Measurements from ENCODE around the gene ZFHX2.
"Not testable (repeated sequence)": the region's sequence is repeated elsewhere in the genome, so short reads cannot be mapped to it uniquely, and the experiment has no call there.

Gene ZFHX2

GRCh38 chr14:23551266-23552028, at the start of gene ZFHX2:
ZFHX2 (minus strand) TSS chr14:23551765; CDS start chr14:23535325, 16,440 bp downstream.
- in situ Hi-C loops (cut with HindIII; ENCODE audit: low pct_ligation_motif_present, low pct_unique_long_range_greater_than_20kb, low sequenced_read_pairs): no loop called here
- peak; percentile 71 for DNase-seq

- no peak for DNase-seq
- in situ Hi-C loops (cut with HindIII; ENCODE audit: low pct_ligation_motif_present, low pct_unique_long_range_greater_than_20kb, low sequenced_read_pairs): no loop called here
Observed at GRCh38 chr14:23600806-23601205, 49.2 kb upstream of the ZFHX2 start.

- in situ Hi-C loops (cut with HindIII; ENCODE audit: low pct_ligation_motif_present, low pct_unique_long_range_greater_than_20kb, low sequenced_read_pairs): no loop called here
- no peak for DNase-seq
Observed at GRCh38 chr14:23600322-23600707, 48.8 kb upstream of the ZFHX2 start.

- DNase-seq; in situ Hi-C loops (cut with HindIII; ENCODE audit: low pct_ligation_motif_present, low pct_unique_long_range_greater_than_20kb, low sequenced_read_pairs): not testable (repeated sequence)
Observed at GRCh38 chr14:23594191-23594590, 42.6 kb upstream of the ZFHX2 start.

- in situ Hi-C loops (cut with HindIII; ENCODE audit: low pct_ligation_motif_present, low pct_unique_long_range_greater_than_20kb, low sequenced_read_pairs): no loop called here
- no peak for DNase-seq
Observed at GRCh38 chr14:23590198-23590597, 38.6 kb upstream of the ZFHX2 start.

- DNase-seq: no peak
- in situ Hi-C loops (cut with HindIII; ENCODE audit: low pct_ligation_motif_present, low pct_unique_long_range_greater_than_20kb, low sequenced_read_pairs): no loop called here
Observed at GRCh38 chr14:23589606-23590005, 38.0 kb upstream of the ZFHX2 start.

GRCh38 chr14:23588884-23589598, 37.5 kb upstream of the ZFHX2 start:
- in situ Hi-C loops (cut with HindIII; ENCODE audit: low pct_ligation_motif_present, low pct_unique_long_range_greater_than_20kb, low sequenced_read_pairs): no loop called here
- peak; percentile 82 for DNase-seq

- DNase-seq; in situ Hi-C loops (cut with HindIII; ENCODE audit: low pct_ligation_motif_present, low pct_unique_long_range_greater_than_20kb, low sequenced_read_pairs): not testable (repeated sequence)
Observed at GRCh38 chr14:23584527-23585203, 33.1 kb upstream of the ZFHX2 start.

GRCh38 chr14:23583761-23584526, 32.4 kb upstream of the ZFHX2 start:
- DNase-seq; in situ Hi-C loops (cut with HindIII; ENCODE audit: low pct_ligation_motif_present, low pct_unique_long_range_greater_than_20kb, low sequenced_read_pairs): not testable (repeated sequence)

- no peak for DNase-seq
- in situ Hi-C loops (cut with HindIII; ENCODE audit: low pct_ligation_motif_present, low pct_unique_long_range_greater_than_20kb, low sequenced_read_pairs): no loop called here
Observed at GRCh38 chr14:23582906-23583760, 31.6 kb upstream of the ZFHX2 start.

- no peak for DNase-seq
- in situ Hi-C loops (cut with HindIII; ENCODE audit: low pct_ligation_motif_present, low pct_unique_long_range_greater_than_20kb, low sequenced_read_pairs): no loop called here
Observed at GRCh38 chr14:23580948-23581281, 29.4 kb upstream of the ZFHX2 start.

- DNase-seq: no peak
- in situ Hi-C loops (cut with HindIII; ENCODE audit: low pct_ligation_motif_present, low pct_unique_long_range_greater_than_20kb, low sequenced_read_pairs): no loop called here
Observed at GRCh38 chr14:23580152-23580926, 28.8 kb upstream of the ZFHX2 start.

- in situ Hi-C loops (cut with HindIII; ENCODE audit: low pct_ligation_motif_present, low pct_unique_long_range_greater_than_20kb, low sequenced_read_pairs): no loop called here
- DNase-seq: no peak
Observed at GRCh38 chr14:23579739-23580138, 28.2 kb upstream of the ZFHX2 start.

- in situ Hi-C loops (cut with HindIII; ENCODE audit: low pct_ligation_motif_present, low pct_unique_long_range_greater_than_20kb, low sequenced_read_pairs): no loop called here
- DNase-seq: no peak
Observed at GRCh38 chr14:23579311-23579630, 27.7 kb upstream of the ZFHX2 start.

- in situ Hi-C loops (cut with HindIII; ENCODE audit: low pct_ligation_motif_present, low pct_unique_long_range_greater_than_20kb, low sequenced_read_pairs): no loop called here
- DNase-seq: no peak
Observed at GRCh38 chr14:23578560-23579310, 27.2 kb upstream of the ZFHX2 start, which contains the start of gene JPH4. JPH4 (minus strand) TSS chr14:23578790; CDS start chr14:23577453, 1,337 bp downstream.

GRCh38 chr14:23577710-23578392, 26.3 kb upstream of the ZFHX2 start:
- DNase-seq: no peak
- in situ Hi-C loops (cut with HindIII; ENCODE audit: low pct_ligation_motif_present, low pct_unique_long_range_greater_than_20kb, low sequenced_read_pairs): no loop called here
